Endothelial cell of umbilical vein (primary cell): Measurements from ENCODE around the gene OCRL. TPM values are rescaled to one million over a fixed set of nuclear protein-coding genes. Genes with fewer than 3 reads are reported as not detected.
"Not testable (repeated sequence)": the region's sequence is repeated elsewhere in the genome, so short reads cannot be mapped to it uniquely, and the experiment has no call there.

Experiments used
- BruUV-seq: library from RNA; stranded (reverse); fragments of 400-500 nt; replicated peaks from 2 replicates; lab custom pipeline; 2021; lab: Mats Ljungman, UMichigan
- CTCF ChIA-PET: fragments of 300-600, 350-600 bp; sonication (Branson Sonifier 250); formaldehyde crosslinking; loops from one replicate; lab custom pipeline; 2021; ENCODE audit warnings: antibody characterized with exemption, inconsistent platforms; lab: Charles Lee
- POLR2A ChIA-PET: fragments of 300-600, 350-600 bp; sonication (Branson Sonifier 250); formaldehyde crosslinking; loops from one replicate; lab custom pipeline; 2021; ENCODE audit warnings: antibody characterized with exemption, inconsistent platforms; lab: Charles Lee
- DNase-seq: peaks from one replicate; pipeline ENCODE4 v3.0.0-alpha.2; 2011; ENCODE audit warnings: low read depth, low spot score
- FAIRE-seq: peaks from 2 replicates; lab custom pipeline; 2011; peaks lifted over from hg19 to GRCh38; lab: Jason Lieb, UNC
- H2AFZ ChIP-seq: 2 replicates; pipeline ENCODE4 v1.6.0; 2012; ENCODE audit warnings: low read depth, low read length, control low read depth, inconsistent platforms
- H3K27ac ChIP-seq: 2 replicates; pipeline ENCODE4 v1.5.1; 2011; ENCODE audit warnings: low read depth, mild to moderate bottlenecking, control low read depth, low read length, moderate library complexity; ENCODE audit not compliant: insufficient read depth
- H3K27me3 ChIP-seq, 2 experiments: 2 replicates each; pipeline versions ENCODE4 v1.6.0 to v1.6.1; 2011; ENCODE audit warnings: low read length in 2 of 2, mixed read lengths in 1 of 2; ENCODE audit not compliant: control insufficient read depth in 2 of 2, insufficient read depth in 2 of 2
- H3K36me3 ChIP-seq, 2 experiments: 2 replicates in 1 of 2; 3 replicates in 1 of 2; pipeline ENCODE4 v1.5.1; 2011; ENCODE audit warnings: low read length in 2 of 2, mild to moderate bottlenecking in 1 of 2, moderate library complexity in 1 of 2; ENCODE audit not compliant: control insufficient read depth in 2 of 2, insufficient read depth in 2 of 2; ENCODE audit errors: extremely low read depth in 1 of 2
- H3K4me1 ChIP-seq: 3 replicates; pipeline ENCODE4 v1.5.1; 2011; ENCODE audit warnings: mild to moderate bottlenecking, low read length; ENCODE audit not compliant: control insufficient read depth, insufficient read depth; ENCODE audit errors: extremely low read depth
- H3K4me2 ChIP-seq: 2 replicates; pipeline ENCODE4 v1.6.1; 2011; ENCODE audit warnings: low read length, control low read depth, mixed read lengths; ENCODE audit not compliant: insufficient read depth
- H3K4me3 ChIP-seq, 3 experiments: fragments of 200-600 bp in 1 of 3; sonication (generic), shearing (Covaris generic) in 1 of 3; replicated peaks in 1 of 3; 2 replicates each; pipeline ENCODE4 v1.5.1; 2011 to 2016; ENCODE audit warnings: control low read depth in 3 of 3, low read length in 3 of 3, mild to moderate bottlenecking in 2 of 3, inconsistent platforms in 1 of 3, low read depth in 1 of 3, moderate library complexity in 1 of 3; ENCODE audit not compliant: insufficient read depth in 1 of 3
- H3K79me2 ChIP-seq: 2 replicates; pipeline ENCODE4 v1.6.0; 2012; ENCODE audit warnings: low read length, inconsistent platforms; ENCODE audit not compliant: control insufficient read depth, insufficient read depth
- H3K9ac ChIP-seq: replicated peaks from 2 replicates; pipeline ENCODE3; 2011; ENCODE audit warnings: low read length, control low read depth; ENCODE audit not compliant: insufficient read depth; ENCODE audit errors: extremely low read depth
- H3K9me1 ChIP-seq: replicated peaks from 3 replicates; pipeline ENCODE4 v1.6.0; 2011; ENCODE audit warnings: mild to moderate bottlenecking, low read length; ENCODE audit not compliant: control insufficient read depth, insufficient read depth; ENCODE audit errors: extremely low read depth
- H3K9me3 ChIP-seq: replicated peaks from 2 replicates; pipeline ENCODE4 v1.5.1; 2012; ENCODE audit warnings: low read length, inconsistent platforms; ENCODE audit not compliant: control insufficient read depth, insufficient read depth
- H4K20me1 ChIP-seq: replicated peaks from 2 replicates; pipeline ENCODE3; 2011; ENCODE audit warnings: mild to moderate bottlenecking, low read length; ENCODE audit not compliant: control insufficient read depth, insufficient read depth; ENCODE audit errors: extremely low read depth
- EZH2 ChIP-seq: IDR thresholded peaks from 2 replicates; pipeline ENCODE4 v1.6.1; 2012; ENCODE audit warnings: borderline replicate concordance, low read depth, mild to moderate bottlenecking, moderate library complexity, low read length, inconsistent platforms; ENCODE audit not compliant: severe bottlenecking
- FOS ChIP-seq: IDR thresholded peaks from 2 replicates; pipeline ENCODE4 v1.6.1; 2011; ENCODE audit warnings: mild to moderate bottlenecking, low read length, moderate library complexity, borderline replicate concordance; ENCODE audit not compliant: insufficient read depth
- GATA2 ChIP-seq: IDR thresholded peaks from 2 replicates; pipeline ENCODE4 v1.7.0; 2011; ENCODE audit warnings: low read depth, mild to moderate bottlenecking, moderate library complexity, mixed read lengths, low read length; ENCODE audit not compliant: insufficient read length, insufficient read depth
- JUN ChIP-seq: IDR thresholded peaks from 2 replicates; pipeline ENCODE4 v1.6.1; 2011; ENCODE audit warnings: borderline replicate concordance, low read depth; ENCODE audit not compliant: insufficient read length, insufficient read depth
- MYC ChIP-seq: IDR thresholded peaks from one replicate; pipeline ENCODE4 v1.6.1; 2011; ENCODE audit warnings: mild to moderate bottlenecking, low read depth, low read length
- POLR2A ChIP-seq: IDR thresholded peaks from 2 replicates; pipeline ENCODE4 v1.6.1; 2012; ENCODE audit warnings: low read depth, mild to moderate bottlenecking, control low read depth, low read length
- POLR2AphosphoS5 ChIP-seq: IDR thresholded peaks from 2 replicates; pipeline ENCODE4 v1.6.1; 2012; ENCODE audit warnings: low read depth, mild to moderate bottlenecking, control low read depth, low read length, moderate library complexity; ENCODE audit not compliant: insufficient read depth
- dilution Hi-C: fragments of 300-500 bp; cut with MboI; formaldehyde crosslinking; loops from one replicate; pipeline ENCODE4 v1.15.0; 2019; ENCODE audit warnings: low sequenced_read_pairs; ENCODE audit not compliant: extremely low pct_ligation_motif_present
- intact Hi-C: fragments of 100-400 bp; cut with micrococcal nuclease; formaldehyde crosslinking; loops from one replicate; pipeline ENCODE4 v1.10.0; 2022
- polyA plus RNA-seq, 4 experiments: library from polyadenylated mRNA; depleted of rRNA in 3 of 4; stranded (reverse) in 3 of 4; unstranded in 1 of 4; fragments of >200 nt; gene quantifications; 2 replicates each; pipeline versions ENCODE4 v1.2.1 to v1.2.3, GENCODE V29; 2011 to 2012; ENCODE audit warnings: missing spikeins in 1 of 4
- total RNA-seq: library from RNA; stranded (reverse); gene quantifications from 2 replicates; pipeline ENCODE4 v1.2.3, GENCODE V29; 2021
- TF ChIP-seq, protein P1 (sequence below): IDR thresholded peaks from 2 replicates; pipeline ENCODE4 v1.6.1; 2011; ENCODE audit not compliant: insufficient read depth, insufficient read length
- TF ChIP-seq, protein P2 (sequence below), 2 donors: IDR thresholded peaks; 1 replicate in 1 of 2; 2 replicates in 1 of 2; pipeline ENCODE4 v1.5.1; 2011; ENCODE audit warnings: low read length in 2 of 2, mild to moderate bottlenecking in 2 of 2, moderate library complexity in 2 of 2, control low read depth in 1 of 2, inconsistent platforms in 1 of 2, low read depth in 1 of 2; ENCODE audit not compliant: insufficient read depth in 1 of 2; ENCODE audit errors: extremely low read depth in 1 of 2

The OCRL gene
- total and polyA plus RNA-seq, 2 donors (not counting 3 experiments of a cell fraction or from before 2014, with no cell fraction given), result 14.6 to 20.9 TPM

GRCh38 chrX:129553619-129554288 is 13.7 kb downstream of the OCRL start:
- Histone ChIP-seq H3K27me3 (no peaks in the 10 kb centered on the region), H3K27ac (no peak overlapping the region), H3K4me2 (no peak overlapping the region), H3K9ac (no peak overlapping the region), H3K4me3 (no peak overlapping the region), H4K20me1 (no peaks in the 10 kb centered on the region), H3K79me2 (no peaks in the 10 kb centered on the region), H3K9me3 (no peaks in the 10 kb centered on the region), H3K9me1 (no peaks in the 10 kb centered on the region), H2AFZ (no peak overlapping the region), H3K36me3 (no peaks in the 10 kb centered on the region), H3K4me1 (no peaks in the 10 kb centered on the region)
- TF ChIP-seq FOS (no peak), JUN (no peak), EZH2 (no peak), POLR2AphosphoS5 (no peak), GATA2 (no peak), POLR2A (no peak), MYC (no peak)
- TF ChIP-seq, protein P1, sequence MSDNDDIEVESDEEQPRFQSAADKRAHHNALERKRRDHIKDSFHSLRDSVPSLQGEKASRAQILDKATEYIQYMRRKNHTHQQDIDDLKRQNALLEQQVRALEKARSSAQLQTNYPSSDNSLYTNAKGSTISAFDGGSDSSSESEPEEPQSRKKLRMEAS, result no peak
- TF ChIP-seq, protein P2, sequence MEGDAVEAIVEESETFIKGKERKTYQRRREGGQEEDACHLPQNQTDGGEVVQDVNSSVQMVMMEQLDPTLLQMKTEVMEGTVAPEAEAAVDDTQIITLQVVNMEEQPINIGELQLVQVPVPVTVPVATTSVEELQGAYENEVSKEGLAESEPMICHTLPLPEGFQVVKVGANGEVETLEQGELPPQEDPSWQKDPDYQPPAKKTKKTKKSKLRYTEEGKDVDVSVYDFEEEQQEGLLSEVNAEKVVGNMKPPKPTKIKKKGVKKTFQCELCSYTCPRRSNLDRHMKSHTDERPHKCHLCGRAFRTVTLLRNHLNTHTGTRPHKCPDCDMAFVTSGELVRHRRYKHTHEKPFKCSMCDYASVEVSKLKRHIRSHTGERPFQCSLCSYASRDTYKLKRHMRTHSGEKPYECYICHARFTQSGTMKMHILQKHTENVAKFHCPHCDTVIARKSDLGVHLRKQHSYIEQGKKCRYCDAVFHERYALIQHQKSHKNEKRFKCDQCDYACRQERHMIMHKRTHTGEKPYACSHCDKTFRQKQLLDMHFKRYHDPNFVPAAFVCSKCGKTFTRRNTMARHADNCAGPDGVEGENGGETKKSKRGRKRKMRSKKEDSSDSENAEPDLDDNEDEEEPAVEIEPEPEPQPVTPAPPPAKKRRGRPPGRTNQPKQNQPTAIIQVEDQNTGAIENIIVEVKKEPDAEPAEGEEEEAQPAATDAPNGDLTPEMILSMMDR (IDR thresholded peaks at IDR 0.05; ENCODE audit: extremely low read depth in 1 of 2, insufficient read depth in 1 of 2, low read depth in 1 of 2, low read length in 2 of 2), result no peak
- dilution Hi-C loops (no loop called here), intact Hi-C loops (no loop called here)
- ChIA-PET POLR2A (no interaction called here), CTCF (no interaction called here)
- BruUV-seq, result no TSS peak
- no peak for FAIRE-seq
- no peak for DNase-seq

- H3K9me3 ChIP-seq, H3K9ac ChIP-seq, H3K4me3 ChIP-seq, intact Hi-C loops, DNase-seq, H3K4me2 ChIP-seq, FAIRE-seq, H2AFZ ChIP-seq, H3K9me1 ChIP-seq, H4K20me1 ChIP-seq, dilution Hi-C loops, H3K4me1 ChIP-seq, H3K27me3 ChIP-seq, CTCF ChIA-PET, H3K27ac ChIP-seq, POLR2A ChIA-PET, H3K79me2 ChIP-seq, BruUV-seq, H3K36me3 ChIP-seq: not testable (repeated sequence)
Measured at GRCh38 chrX:129554816-129555215, 14.8 kb downstream of the OCRL start.
